Activated T-helper 9 cell treated with anti-CD3 and anti-CD28 coated beads, Interleukin-2, amount 50 U/mL, for 16 hours (primary cell): ENCODE data around the gene ZYG11A.
A peak's percentile ranks its signal among the peaks of the same experiment; 100 is the strongest.

Source experiments
- DNase-seq: peaks from one replicate; pipeline ENCODE4 v3.0.0-alpha.2; 2020; ENCODE audit warnings: low read depth

The ZYG11A gene

DNA sequence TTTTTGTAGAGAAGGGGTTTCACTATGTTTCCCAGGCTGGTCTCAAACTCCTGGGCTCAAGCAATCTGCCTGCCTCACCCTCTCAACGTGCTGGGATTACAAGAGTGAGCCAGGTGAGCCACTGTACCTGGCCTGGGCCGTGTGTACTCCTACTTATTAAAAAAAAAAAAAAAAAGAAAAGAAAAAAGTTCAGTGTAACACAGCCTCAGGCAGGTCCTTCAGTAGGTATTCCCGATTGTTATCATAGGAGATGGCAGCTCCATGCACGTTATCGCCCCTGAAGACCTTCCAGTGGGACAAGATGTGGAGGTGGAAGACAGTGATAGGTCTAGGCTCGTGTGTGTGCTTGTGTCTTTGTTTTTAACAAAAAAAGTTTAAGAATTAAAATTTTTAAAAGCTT lies 75.6 kb downstream of the ZYG11A start:
- no peak for DNase-seq

DNA sequence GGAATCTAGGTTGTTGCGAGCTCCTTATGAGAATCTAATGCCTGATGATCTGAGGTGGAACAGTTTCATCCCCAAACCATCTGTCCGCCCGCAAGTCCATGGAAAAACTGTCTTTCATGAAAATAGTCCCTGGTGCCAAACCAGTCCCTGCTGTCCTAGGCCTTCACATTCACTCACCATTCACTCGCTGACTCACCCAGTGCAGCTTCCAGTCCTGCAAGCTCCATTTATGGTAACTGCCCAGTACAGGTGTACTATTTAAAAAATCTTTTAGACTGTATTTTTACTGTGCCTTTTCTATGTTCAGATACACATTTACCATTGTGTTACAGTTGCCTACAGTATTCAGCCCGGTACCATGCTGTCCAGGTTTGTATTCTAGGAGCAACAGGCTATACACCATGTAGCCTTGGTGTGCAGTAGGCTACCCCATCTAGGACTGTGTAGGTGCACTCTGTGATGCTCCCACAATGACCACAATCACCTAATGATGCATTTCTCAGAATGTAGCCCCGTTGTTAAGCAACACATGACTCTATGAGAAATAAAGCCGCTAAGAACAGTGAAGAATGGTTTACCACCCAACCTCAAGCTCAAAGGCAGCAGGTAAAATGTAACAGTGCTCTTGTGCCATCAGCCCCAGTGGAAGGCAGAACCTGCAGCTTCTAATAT lies 76.6 kb downstream of the ZYG11A start:
- no peak for DNase-seq

DNA sequence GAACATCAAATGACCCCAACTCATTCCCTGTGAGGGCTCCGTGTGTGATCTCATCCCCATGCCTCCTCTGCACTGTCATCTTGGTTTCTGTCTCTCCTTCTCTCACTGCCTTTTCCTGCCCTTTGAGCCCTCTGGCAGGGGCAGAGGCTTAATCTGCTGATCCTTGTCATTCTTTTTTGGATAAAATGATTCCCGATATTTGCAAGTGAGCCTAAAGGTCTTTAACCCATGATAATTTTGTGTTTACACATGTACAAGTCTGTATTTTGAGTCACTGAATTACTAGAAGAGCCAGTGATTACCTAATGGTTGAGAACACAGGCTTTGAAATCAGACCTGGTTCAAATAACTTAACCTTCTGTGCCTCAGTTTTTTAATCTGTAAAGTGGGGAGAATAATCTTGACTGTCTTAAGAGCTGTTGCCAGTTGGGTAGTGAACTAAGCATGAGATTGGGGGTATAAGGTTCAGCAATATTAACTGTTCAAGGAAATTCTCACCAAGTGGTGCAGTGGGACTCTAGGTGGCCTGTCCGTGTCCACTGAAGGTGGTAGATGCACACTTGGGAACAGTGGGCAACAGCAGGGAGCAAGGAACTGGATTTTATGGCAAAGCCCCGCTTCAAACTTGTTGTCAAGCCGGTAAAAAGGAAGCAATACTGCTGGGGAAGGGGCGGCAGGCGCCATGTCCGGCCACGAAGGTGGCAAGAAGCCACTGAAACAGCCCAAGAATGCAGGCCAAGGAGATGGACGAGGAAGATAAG lies 77.3 kb downstream of the ZYG11A start:
- DNase-seq: no peak

DNA sequence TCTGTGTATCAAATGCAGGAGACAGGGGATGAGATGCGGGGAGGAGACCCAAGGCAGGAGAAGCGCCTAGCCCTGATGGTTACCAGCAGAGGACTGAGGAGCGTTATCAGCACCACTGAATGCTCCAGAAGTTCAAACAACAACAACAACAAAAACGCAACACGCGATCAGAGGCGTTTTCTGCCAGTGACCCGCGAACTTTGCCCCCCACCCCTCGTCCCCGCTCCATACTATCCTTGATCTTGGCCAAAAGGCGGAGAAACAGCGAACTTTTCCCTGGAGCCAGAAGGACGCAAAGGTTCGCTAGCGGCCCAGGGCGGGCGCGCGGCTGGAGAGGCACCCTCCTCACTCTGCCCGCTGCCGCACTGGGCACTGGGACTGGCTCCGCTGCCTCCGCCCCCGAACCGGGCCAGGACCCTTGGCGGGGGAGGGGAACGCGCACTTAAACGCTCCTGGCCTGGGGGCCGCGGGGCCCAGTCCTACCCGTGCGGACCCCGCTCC lies 78.3 kb downstream of the ZYG11A start:
- DNase-seq: no peak

DNA sequence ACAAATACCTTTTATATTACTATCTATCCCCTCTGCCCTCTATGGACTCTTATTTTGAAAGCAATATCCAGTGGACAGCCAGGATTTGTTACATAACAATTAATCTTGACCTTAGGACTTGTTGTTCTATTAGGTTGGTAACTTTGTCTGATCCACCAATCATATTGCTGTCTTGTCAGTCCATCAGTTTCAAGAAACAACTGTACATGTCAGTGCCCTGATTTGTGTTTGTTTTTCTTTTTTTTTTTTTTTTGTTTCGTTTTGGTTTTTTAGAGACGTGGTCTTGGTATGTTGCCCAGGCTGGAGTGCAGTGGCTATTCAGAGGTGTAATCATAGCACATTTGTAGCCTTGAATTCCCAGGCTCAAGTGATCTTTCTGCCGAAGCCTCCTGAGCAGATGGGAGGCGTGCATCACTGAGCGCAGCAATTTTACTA lies 83.0 kb downstream of the ZYG11A start:
- no peak for DNase-seq

DNA sequence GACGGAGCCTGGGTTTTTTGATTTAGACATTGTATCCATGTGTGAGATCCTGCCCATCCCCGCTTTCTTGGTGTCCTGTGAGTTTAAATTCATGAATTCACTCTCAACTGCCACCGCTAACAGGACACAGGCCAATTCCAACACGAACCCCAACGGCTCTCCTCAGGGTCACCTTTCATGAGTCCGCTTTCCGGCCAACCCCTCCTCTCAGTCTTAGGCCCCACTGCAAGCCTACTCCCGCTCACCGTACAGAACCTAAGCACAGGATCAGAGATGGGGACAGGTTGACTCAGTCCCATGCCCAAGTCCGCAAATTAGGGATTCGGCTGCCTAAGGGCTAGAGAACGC lies 84.3 kb downstream of the ZYG11A start:
- DNase-seq: no peak

DNA sequence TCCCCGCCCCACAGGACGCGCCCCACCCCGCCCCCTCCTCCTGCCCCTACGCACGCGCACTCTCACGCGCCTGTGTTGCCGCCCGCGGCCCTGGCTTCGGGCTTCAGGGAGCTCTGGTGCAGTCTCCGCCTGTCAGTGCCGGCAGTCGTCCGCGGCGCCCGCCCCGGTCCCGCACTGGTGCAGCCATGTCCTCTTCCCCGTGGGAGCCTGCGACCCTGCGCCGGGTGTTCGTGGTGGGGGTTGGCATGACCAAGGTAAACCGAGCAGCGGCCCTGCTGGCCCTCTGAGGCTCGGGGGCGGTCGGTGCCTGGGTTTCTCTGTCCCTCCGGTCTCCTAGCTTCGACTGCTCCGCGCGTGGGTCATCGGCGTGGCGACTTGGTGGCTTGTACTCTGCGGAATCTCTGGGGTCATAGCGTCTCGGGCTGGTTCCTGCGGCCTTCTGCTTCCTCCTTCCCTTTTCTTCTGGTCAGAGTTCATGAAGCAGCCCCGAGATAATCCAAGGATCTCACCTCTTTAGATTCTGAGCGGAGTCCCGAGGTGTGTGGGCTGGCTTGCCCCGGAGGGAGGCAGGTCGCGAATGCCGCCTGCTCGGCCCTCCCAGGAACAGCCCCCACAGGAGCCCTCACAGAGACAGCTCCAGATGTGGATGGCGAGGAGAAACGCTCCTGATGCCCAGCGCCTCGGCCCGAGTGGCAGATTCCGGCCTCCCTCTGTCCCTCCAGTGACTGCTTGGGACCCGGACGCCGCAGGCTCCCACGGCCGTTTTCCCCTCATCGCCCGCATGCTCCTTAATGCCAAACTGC lies 84.9 kb downstream of the ZYG11A start, which contains the start of gene SCP2:
SCP2 (plus strand) TSS at position 65 of the 803 bp plus-strand sequence; CDS start at position 186, 121 bp downstream.
- peak; percentile 77 for DNase-seq

DNA sequence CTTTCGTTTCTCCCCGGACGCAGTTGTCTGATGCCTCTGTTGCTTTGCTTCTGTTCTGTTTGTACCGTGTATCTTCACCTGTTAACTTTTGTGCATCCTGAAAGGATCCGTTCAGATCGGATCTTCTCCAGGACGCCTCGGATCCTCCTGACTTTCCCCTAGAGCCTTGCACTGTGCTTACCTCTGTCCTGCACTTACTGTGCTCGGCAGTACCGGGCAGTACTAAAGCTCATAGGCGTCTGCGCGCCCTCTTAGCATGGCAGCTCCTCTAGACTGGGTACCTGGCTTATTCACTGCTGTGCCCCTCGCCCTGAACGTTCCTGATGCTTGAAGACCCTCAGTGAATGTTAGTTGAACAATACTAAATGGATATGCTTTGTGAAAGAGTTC lies 85.5 kb downstream of the ZYG11A start:
- no peak for DNase-seq

DNA sequence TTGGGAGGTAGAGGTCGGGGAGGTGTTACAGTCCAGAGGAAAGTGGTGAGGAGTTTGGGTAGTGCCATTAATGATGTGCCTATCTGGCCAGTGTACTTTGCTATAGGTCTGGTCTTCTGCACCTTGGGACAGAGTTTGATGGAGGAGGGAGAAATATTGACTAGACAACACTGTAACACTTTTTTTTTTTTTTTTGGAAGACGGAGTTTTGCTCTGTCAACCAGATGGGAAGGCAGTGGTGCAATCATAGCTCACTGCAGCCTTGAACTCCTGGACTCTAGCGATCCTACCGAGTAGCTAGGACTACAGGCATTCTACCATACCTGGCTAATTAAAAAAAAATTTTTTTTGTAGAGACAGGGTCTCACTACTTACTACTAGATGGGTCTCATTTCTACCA lies 86.5 kb downstream of the ZYG11A start:
- DNase-seq: no peak

DNA sequence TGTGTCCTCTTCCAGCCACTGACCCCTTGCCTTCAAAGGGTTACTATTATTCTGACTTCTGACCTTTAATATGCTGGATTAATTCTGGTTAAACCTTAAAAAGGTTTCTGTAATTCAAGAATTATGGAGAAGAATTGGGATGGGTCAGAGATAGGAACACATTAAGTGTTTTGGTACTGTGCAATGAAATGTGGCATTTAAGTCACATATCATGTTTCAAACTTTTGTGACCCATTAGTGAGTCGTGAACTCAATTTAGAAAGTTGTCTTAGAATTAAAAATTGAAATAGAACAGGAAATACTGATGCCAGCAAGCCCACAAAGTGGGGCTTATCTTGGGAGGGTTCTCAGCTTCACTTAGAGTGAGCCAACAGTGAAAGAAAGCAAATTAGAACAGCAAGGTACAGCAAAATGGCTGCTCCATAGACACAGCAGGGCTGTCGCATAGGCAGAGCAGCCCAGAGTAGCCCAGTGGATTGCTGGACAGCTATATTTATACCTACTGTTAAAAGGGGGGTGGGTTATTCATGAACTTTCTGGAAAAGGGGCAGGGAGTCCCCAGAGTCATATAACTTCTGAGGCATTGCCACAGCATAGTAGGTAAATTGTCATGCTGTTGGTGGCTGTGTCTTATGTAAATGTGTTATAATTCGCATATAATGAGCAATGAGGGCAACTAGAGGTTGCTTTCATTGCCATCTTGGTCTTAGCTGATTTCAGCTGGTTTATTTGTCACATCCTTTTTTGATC lies 95.0 kb downstream of the ZYG11A start:
- no peak for DNase-seq

DNA sequence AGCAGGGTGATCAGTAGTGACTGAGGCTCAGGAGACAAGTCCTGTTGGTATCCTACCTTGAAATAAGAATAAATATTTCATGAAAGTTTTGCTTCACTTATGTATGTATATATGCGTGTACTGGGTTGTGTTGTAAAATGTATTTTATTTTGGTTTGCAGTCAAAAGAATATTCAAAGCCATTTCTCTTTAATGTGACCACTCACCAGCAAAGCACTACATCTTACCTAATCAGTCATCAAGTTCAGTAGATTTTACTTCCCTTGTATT lies 95.6 kb downstream of the ZYG11A start:
- DNase-seq: no peak

DNA sequence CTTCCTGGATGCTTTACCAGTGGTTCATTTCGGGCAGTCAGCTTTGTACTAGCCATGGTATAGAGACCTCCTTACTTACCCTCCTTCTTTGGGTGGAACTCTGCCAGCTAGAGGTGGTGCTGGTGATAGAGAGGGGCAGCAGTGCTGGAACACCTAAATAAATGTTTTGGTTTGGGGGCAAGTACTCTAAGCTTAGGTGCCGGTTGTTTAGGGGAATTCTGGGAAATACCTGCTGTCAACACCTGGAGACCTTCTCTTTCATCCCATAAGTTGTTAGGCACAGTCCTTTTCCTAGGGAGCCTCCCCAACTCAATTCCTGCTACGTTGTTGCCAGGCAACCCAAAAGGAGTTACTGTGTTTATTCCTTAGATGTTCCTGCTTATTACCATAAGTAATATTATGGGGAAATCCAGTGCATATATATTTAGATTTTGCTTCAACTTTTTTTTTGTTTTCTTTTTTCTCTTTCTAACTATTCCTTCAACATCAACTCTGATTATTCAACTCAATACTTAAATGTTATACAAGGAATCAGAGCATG lies 101.4 kb downstream of the ZYG11A start:
- no peak for DNase-seq

DNA sequence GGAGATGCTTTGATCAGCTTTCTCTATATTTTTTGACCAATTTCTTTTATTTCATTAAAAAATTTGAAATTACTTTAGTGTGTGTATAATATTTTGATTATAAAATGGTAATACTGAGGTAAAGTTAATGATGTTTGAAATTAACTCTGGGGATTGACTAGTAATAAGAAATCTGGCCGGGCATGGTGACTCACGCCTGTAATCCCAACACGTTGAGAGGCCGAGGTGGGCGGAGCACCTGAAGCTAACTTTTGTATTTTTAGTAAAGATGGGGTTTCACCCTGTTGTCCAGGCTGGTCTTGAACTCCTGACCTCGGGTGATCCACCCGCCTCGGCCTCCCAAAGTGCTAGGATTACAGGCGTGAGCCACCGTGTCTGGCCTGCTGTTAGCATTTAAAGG lies 102.0 kb downstream of the ZYG11A start:
- no peak for DNase-seq
